Stimulated activated CD4-positive, alpha-beta T cell treated with anti-CD3 and anti-CD28 coated beads, Interleukin-12 subunit alpha, Interleukin-12 subunit beta, amount 100 ng/mL, for 24 hours (primary cell): ENCODE data around the gene UCKL1.
"Not testable (repeated sequence)": the region's sequence is repeated elsewhere in the genome, so short reads cannot be mapped to it uniquely, and the experiment has no call there.

Experiments
- DNase-seq, 2 experiments: peaks; one replicate each; pipeline ENCODE4 v3.0.0-alpha.2; 2020; ENCODE audit warnings: low read depth in 2 of 2

Gene UCKL1

GRCh38 chr20:63955827-63956663 is at the start of gene UCKL1:
Gene UCKL1, minus strand, starts transcription at chr20:63956416. Its CDS starts 44 bp downstream, at chr20:63956372.
- DNase-seq, result peak; percentile 74 to 86

GRCh38 chr20:64005394-64005793 is 49.2 kb upstream of the UCKL1 start:
- no peak for DNase-seq

GRCh38 chr20:64003960-64004725 is 47.9 kb upstream of the UCKL1 start:
- no peak for DNase-seq

GRCh38 chr20:64001607-64002011 is 45.4 kb upstream of the UCKL1 start:
- DNase-seq, result no peak

GRCh38 chr20:64000906-64001305 is 44.7 kb upstream of the UCKL1 start:
- DNase-seq, result no peak

- no peak for DNase-seq
These were observed 26.7 kb upstream of the UCKL1 start for GRCh38 chr20:63982937-63983336.

GRCh38 chr20:63980806-63981728 is 24.9 kb upstream of the UCKL1 start, which contains the start of gene PRPF6:
Gene PRPF6, plus strand, starts transcription at chr20:63981132. Its CDS starts 114 bp downstream, at chr20:63981246.
- peak; percentile 90 to 91 for DNase-seq

GRCh38 chr20:63980317-63980805 is 24.1 kb upstream of the UCKL1 start:
- DNase-seq, result no peak

GRCh38 chr20:63979557-63980316 is 23.5 kb upstream of the UCKL1 start, which contains the start of gene SAMD10:
Gene SAMD10, minus strand, starts transcription at chr20:63979642. Its CDS starts 175 bp downstream, at chr20:63979467.
- DNase-seq, result peak; percentile 79 to 90

GRCh38 chr20:63979229-63979556 is 23.0 kb upstream of the UCKL1 start:
- no peak for DNase-seq

GRCh38 chr20:63978319-63979228 is 22.4 kb upstream of the UCKL1 start:
- peak; percentile 34 to 70 for DNase-seq

GRCh38 chr20:63977739-63978276 is 21.6 kb upstream of the UCKL1 start:
- peak; percentile 41 to 59 for DNase-seq

GRCh38 chr20:63976980-63977738 is 20.9 kb upstream of the UCKL1 start:
- no peak for DNase-seq

- DNase-seq, result not testable (repeated sequence)
These were observed 20.3 kb upstream of the UCKL1 start for GRCh38 chr20:63976511-63976910.

GRCh38 chr20:63974402-63975200 is 18.4 kb upstream of the UCKL1 start:
- no peak for DNase-seq

GRCh38 chr20:63973636-63974401 is 17.6 kb upstream of the UCKL1 start:
- peak; percentile 45 to 71 for DNase-seq

- DNase-seq, result no peak
These were observed 16.9 kb upstream of the UCKL1 start for GRCh38 chr20:63973160-63973479.
